Lower lobe of right lung (tissue), 2 donors: ENCODE results near the gene COLEC12. TPM values are rescaled to one million over a fixed set of nuclear protein-coding genes. Genes with fewer than 3 reads are reported as not detected.

Experiments used
- ATAC-seq, 2 donors: fragments of 200-7000 bp; cut with Tn5 transposase; one replicate each; pipeline ENCODE4 v1.9.1; 2020 to 2022; ENCODE audit warnings: mild to moderate bottlenecking in 2 of 2, moderate library complexity in 2 of 2
- DNase-seq: peaks from one replicate; pipeline ENCODE4 v3.0.0-alpha.2; 2020
- H3K27ac ChIP-seq: fragments of 200-600 bp; one replicate; pipeline ENCODE4 v1.8.0; 2022
- H3K27me3 ChIP-seq: fragments of 200-600 bp; one replicate; pipeline ENCODE4 v1.8.0; 2022; ENCODE audit warnings: low read depth
- H3K36me3 ChIP-seq: fragments of 200-600 bp; one replicate; pipeline ENCODE4 v1.8.0; 2022; ENCODE audit warnings: mild to moderate bottlenecking
- H3K4me1 ChIP-seq: fragments of 200-600 bp; one replicate; pipeline ENCODE4 v1.8.0; 2022
- H3K4me3 ChIP-seq: fragments of 200-600 bp; one replicate; pipeline ENCODE4 v1.8.0; 2022; ENCODE audit warnings: mild to moderate bottlenecking
- H3K9me3 ChIP-seq: fragments of 200-600 bp; one replicate; pipeline ENCODE4 v1.8.0; 2022
- intact Hi-C: fragments of 100-400 bp; cut with DNase I; formaldehyde crosslinking; loops from one replicate; pipeline ENCODE4 v1.11.0; 2022
- total RNA-seq: library from RNA; stranded (reverse); fragmentation: NEBNext Ultra II Directional; extraction: Animal tissue kit (Norgen Biotek cat#: 25700); gene quantifications from one replicate; pipeline ENCODE4 v1.2.1, GENCODE V29; 2021
- TF ChIP-seq, protein P1 (sequence below): fragments of 200-600 bp; IDR thresholded peaks from one replicate; pipeline ENCODE4 v1.8.0; 2022; ENCODE audit warnings: antibody characterized with exemption, mild to moderate bottlenecking
- donor health status: DM: no; HTN: yes; CAD: no; lungs with severe emphysema.

COLEC12 gene
- total RNA-seq, 1 donor from 2014 or later: 79.2 TPM

DNA sequence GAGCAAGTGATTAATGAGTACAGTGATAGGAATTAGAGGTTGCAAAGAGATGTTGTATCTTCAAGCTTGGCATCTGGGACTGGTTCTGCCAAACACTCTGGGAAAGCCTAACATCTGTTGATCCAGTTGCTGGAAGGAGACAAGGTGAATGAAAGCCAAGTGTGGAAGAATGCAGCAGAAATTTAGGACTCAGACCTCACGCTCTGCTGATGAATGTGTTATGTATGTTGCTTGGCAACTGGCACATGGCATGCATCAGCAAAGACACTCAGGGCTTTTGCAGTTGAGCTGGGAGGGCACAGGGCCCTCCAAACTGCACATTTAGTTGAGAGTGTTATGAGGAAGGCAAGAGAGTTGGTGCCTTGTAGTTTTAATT, 105.5 kb downstream of the COLEC12 start:
- intact Hi-C loops: no loop called here
- peaks cover 51% of the 10 kb centered on the region for H3K4me1 ChIP-seq

DNA sequence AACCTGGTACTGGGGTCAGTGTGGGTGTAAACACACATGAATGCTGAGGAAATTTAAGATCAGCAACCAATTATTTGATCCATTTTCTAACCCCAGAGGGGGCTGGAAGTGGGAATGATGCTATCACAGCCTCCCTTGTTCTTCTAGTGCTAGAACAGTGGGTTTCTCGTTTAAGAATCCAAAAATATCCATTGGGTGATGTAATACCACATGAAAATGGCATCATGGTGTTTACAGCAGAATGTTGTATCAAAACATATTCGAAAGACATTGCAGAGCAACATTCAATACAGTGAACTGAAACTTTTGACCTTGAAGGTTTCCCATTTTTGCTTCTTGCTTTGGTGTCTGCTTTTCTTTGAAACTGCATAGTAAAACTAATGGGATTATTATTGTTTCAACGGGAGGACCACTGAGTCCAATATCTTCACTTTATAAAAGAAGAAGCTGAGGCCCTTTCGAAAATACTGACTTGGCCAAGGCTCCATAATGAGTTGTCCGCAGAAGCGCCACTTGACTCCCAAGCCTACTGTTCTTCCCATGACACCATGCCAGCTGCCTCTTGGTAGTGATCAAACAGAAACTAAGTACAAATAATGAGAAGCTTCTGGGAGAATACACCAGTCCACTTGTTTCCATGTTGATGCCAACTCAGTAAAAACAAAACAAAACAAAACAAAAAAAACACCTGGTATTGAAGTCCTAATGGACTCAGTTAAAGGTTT, 106.1 kb downstream of the COLEC12 start:
- intact Hi-C loops: no loop called here
- peaks cover 48% of the 10 kb centered on the region for H3K4me1 ChIP-seq
- no peak for DNase-seq

More for the DNA sequence above, 105.5 kb downstream of the COLEC12 start:
- Histone ChIP-seq H3K9me3 (no peaks in the 10 kb centered on the region), H3K36me3 (no peaks in the 10 kb centered on the region), H3K27ac (peak overlapping the region; percentile 34), H3K27me3 (no peaks in the 10 kb centered on the region), H3K4me3 (no peak overlapping the region)
- TF ChIP-seq, protein P1, sequence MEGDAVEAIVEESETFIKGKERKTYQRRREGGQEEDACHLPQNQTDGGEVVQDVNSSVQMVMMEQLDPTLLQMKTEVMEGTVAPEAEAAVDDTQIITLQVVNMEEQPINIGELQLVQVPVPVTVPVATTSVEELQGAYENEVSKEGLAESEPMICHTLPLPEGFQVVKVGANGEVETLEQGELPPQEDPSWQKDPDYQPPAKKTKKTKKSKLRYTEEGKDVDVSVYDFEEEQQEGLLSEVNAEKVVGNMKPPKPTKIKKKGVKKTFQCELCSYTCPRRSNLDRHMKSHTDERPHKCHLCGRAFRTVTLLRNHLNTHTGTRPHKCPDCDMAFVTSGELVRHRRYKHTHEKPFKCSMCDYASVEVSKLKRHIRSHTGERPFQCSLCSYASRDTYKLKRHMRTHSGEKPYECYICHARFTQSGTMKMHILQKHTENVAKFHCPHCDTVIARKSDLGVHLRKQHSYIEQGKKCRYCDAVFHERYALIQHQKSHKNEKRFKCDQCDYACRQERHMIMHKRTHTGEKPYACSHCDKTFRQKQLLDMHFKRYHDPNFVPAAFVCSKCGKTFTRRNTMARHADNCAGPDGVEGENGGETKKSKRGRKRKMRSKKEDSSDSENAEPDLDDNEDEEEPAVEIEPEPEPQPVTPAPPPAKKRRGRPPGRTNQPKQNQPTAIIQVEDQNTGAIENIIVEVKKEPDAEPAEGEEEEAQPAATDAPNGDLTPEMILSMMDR: no peak
- DNase-seq: no peak
- peak; percentile 73 to 76 for ATAC-seq

DNA sequence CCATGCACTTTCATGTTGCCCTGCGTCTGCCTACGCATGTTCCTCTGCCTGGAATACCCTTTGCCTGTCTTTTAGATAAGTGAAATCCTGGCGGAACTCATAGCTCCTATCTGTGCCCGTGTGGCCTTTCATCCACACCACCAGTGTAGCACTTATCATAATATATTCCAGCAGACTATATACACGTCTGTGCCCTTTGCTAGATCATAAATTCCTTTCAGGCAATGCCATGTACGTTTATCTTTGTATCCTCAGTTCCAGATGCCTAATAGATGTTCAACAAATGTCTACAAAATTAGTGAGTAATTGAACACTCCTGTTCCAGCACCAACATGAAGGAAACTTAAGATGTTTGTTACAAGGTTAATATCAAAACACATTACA, 106.9 kb downstream of the COLEC12 start:
- Histone ChIP-seq H3K9me3 (no peaks in the 10 kb centered on the region), H3K36me3 (no peaks in the 10 kb centered on the region), H3K4me1 (peaks cover 41% of the 10 kb centered on the region), H3K27ac (no peak overlapping the region), H3K27me3 (no peaks in the 10 kb centered on the region), H3K4me3 (no peak overlapping the region)
- DNase-seq (no peak), ATAC-seq (no peak)
- TF ChIP-seq, protein P1: no peak
- intact Hi-C loops: no loop called here

More for the DNA sequence above, 106.1 kb downstream of the COLEC12 start:
- Histone ChIP-seq H3K36me3 (no peaks in the 10 kb centered on the region), H3K9me3 (no peaks in the 10 kb centered on the region), H3K4me3 (no peak overlapping the region), H3K27me3 (no peaks in the 10 kb centered on the region), H3K27ac (no peak overlapping the region)
- ATAC-seq: no peak
- TF ChIP-seq, protein P1: no peak

DNA sequence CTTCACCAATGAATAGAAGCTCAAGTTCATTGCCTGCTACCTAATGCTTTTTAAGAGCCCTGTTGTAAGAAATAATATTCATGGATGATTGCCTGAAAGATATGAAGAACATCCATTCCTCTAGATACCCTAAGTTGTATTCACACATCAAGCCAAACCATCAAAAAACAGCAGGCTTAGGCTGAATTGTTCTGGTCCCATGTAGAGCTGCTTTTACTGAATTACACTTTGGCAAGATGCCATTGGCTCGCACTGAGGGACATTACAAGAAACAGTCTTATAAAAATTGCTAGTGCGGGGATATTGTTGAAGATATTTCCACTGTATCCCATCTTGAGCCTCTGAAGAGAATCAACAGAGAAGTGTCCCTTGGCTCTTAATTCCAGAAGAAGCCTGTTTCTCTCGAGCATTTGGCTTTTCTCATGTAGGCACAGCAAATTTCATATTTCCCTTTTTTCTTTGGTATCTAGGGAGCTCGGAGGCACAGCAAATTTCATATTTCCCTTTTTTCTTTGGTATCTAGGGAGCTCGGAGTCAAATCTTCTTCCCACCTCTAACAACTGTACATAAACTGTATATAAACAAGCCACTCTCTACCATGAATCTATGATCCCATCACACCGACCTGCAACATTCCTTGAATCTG, 107.5 kb downstream of the COLEC12 start:
- no peaks in the 10 kb centered on the region for H3K27me3 ChIP-seq
- DNase-seq (no peak), ATAC-seq (no peak)
- H3K27ac ChIP-seq: no peak overlapping the region
- intact Hi-C loops: no loop called here
- no peaks in the 10 kb centered on the region for H3K36me3 ChIP-seq
- peaks cover 37% of the 10 kb centered on the region for H3K4me1 ChIP-seq
- H3K4me3 ChIP-seq: no peak overlapping the region
- H3K9me3 ChIP-seq: no peaks in the 10 kb centered on the region
- TF ChIP-seq, protein P1: no peak

DNA sequence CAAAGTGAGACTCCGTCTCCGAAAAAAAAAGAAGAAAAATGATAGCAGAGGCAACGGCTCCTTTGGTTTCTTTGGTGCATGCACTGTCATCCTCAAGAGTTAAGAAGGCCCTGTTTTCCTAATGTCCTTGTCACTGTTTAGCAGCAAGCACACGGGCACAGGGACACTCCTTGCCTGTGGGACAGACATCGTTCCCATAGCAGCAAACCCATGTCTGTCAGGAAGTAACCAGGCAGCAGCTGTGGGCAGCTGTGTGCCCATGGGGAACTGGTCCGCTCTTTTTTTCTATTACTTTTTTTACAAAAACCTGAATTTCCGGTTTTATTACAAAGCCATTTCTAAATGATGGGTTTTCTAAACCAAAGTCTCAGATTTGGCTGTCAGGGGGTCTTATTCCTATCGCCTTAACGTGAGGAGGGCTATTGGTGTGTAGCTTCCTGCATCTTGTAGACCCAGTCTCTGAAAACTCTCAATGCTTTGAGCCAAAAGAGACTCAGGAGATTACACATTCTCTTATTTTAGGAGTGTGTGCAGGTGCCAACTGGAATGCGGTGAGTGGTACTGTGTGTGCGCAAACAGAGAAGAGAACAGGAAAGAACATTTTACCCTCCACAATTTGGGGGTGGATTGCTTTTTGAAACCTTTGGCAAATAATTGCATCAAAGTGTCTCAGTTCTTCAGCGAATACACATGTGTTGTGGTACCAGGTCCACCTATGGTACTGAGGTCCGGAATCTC, 109.6 kb downstream of the COLEC12 start:
- H3K27me3 ChIP-seq: no peaks in the 10 kb centered on the region
- DNase-seq (no peak), ATAC-seq (peak; percentile 58 to 72)
- no peaks in the 10 kb centered on the region for H3K9me3 ChIP-seq
- no peaks in the 10 kb centered on the region for H3K36me3 ChIP-seq
- H3K4me3 ChIP-seq: no peak overlapping the region
- no peak overlapping the region for H3K27ac ChIP-seq
- TF ChIP-seq, protein P1: no peak
- intact Hi-C loops: no loop called here
- peaks cover 33% of the 10 kb centered on the region for H3K4me1 ChIP-seq
